Measurements from ENCODE around the gene CYLD.

Gene CYLD

GRCh38 chr16:50791522-50791921 is 49.6 kb downstream of the CYLD start:
- no peak for TF ChIP-seq CTCF (IDR thresholded peaks at IDR 0.05; ENCODE audit: control insufficient read depth, insufficient read depth, low read depth, low read length, missing control alignments)
- H3K4me3 ChIP-seq (ENCODE audit: control insufficient read depth, low read depth, low read length): no peak overlapping the region
- no peak for DNase-seq (ENCODE audit: low read depth)

DNA sequence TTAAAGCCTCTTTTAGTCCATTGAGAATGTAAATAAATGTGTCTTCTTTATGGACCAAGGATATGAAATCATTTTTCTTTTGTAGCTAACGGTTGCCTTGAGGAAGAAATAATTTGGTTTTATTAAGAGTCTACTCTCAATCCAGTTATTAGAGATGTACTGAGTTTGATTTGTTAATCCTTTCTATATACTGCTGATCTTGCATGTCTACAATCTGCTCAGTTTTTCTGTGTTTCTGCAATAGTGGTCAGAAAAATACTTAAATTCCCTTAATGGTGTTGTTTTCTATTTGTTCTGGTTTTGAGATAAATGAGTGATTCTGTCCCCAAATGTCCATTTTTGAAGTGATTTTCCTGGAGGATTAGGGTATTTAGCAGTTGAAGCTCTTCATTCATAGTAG is 54.9 kb downstream of the CYLD start:
- TF ChIP-seq CTCF (IDR thresholded peaks at IDR 0.05; ENCODE audit: control insufficient read depth, insufficient read depth, low read depth, low read length, missing control alignments): no peak
- H3K4me3 ChIP-seq (ENCODE audit: control insufficient read depth, low read depth, low read length): no peak overlapping the region
- DNase-seq (ENCODE audit: low read depth): no peak

DNA sequence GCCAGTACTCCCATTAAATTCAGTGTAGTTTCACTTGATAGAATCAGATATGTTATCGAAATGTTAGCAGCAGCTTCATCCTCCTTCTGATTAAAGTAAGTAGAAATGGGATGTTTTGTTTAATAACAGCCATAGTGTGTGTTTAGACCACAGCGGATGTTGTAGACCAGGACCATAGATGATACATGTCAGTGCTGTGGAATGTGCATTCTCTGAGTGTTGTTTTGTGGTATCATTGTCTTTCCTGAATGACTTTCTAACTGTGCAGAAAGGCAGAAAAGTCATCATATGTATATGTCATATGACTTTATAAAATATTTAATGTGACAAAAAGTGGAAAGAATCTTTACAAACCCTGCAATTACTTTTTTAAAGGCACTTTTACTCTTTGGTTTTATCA is 55.6 kb downstream of the CYLD start:
- no peak for DNase-seq (ENCODE audit: low read depth)
- TF ChIP-seq CTCF (IDR thresholded peaks at IDR 0.05; ENCODE audit: control insufficient read depth, insufficient read depth, low read depth, low read length, missing control alignments): no peak

DNA sequence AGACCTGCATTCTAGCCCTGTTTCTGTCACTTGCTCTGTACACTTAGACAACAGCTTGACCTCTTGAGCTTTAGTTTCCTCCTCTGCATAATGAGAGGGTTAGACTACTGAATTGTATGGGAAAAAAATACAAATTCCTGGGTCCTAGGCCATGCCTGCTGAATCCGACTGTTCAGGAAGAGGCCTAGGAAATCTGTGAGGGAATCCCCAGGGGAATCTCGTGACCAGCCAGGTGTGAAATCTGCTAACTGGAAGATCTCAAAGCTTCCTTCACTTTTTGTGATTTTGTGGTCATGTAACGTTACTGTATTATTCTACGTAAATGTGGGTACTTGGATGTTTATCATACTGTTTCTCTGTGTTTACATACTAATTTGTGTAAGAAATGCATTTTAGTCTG is 58.2 kb downstream of the CYLD start:
- TF ChIP-seq CTCF (IDR thresholded peaks at IDR 0.05; ENCODE audit: control insufficient read depth, insufficient read depth, low read depth, low read length, missing control alignments): no peak
- no peak overlapping the region for H3K4me3 ChIP-seq (ENCODE audit: control insufficient read depth, low read depth, low read length)
- no peak for DNase-seq (ENCODE audit: low read depth)

More for the DNA sequence above, 55.6 kb downstream of the CYLD start:
- no peak overlapping the region for H3K4me3 ChIP-seq (ENCODE audit: control insufficient read depth, low read depth, low read length)

DNA sequence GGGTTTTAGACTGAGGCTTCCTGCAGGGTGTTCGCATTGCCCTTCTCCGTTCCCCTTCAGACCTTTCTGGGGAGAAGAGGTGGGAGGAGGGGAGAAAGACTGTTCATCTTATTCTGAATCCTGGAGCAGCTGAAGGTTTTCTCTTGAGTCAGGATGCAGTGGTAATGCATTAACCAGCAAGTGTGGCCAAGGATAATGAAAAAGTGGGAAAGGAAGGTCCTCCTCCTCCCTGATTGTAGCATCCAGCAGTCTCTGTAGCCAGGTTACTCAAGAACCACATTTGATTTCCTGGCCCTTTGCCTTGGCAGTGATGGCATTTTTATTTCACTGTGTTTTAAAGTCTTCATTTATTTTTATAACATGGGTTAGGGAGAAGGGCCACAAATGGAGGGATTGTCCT is 59.1 kb downstream of the CYLD start:
- no peak for DNase-seq (ENCODE audit: low read depth)
- no peak overlapping the region for H3K4me3 ChIP-seq (ENCODE audit: control insufficient read depth, low read depth, low read length)
- TF ChIP-seq CTCF (IDR thresholded peaks at IDR 0.05; ENCODE audit: control insufficient read depth, insufficient read depth, low read depth, low read length, missing control alignments): no peak

GRCh38 chr16:50802000-50802399 is 60.1 kb downstream of the CYLD start:
- TF ChIP-seq CTCF (IDR thresholded peaks at IDR 0.05; ENCODE audit: control insufficient read depth, insufficient read depth, low read depth, low read length, missing control alignments): no peak
- peak; percentile 31 for DNase-seq (ENCODE audit: low read depth)
- no peak overlapping the region for H3K4me3 ChIP-seq (ENCODE audit: control insufficient read depth, low read depth, low read length)

DNA sequence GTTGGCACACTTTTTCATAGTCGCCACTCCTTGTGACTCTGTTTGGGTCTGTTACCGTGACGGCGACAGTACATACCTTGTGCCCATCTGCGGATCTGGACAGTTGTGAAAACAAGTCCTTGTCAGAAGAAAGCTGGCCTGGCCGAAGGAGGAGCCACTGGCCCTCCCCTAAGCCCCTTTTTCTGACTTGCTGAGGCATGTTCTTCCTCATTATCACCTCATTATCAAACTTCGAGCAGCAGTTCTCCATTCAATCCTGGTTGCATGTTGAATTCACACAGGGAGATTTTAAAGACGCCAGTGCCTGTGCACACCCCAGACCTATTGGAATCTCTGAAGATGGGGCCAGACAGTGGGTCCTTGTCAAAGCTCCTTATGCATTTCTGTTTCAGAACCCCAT is 61.1 kb downstream of the CYLD start:
- no peak for DNase-seq (ENCODE audit: low read depth)
- no peak overlapping the region for H3K4me3 ChIP-seq (ENCODE audit: control insufficient read depth, low read depth, low read length)
- TF ChIP-seq CTCF (IDR thresholded peaks at IDR 0.05; ENCODE audit: control insufficient read depth, insufficient read depth, low read depth, low read length, missing control alignments): no peak
